ENCODE results near the gene TMEM204.

GRCh38 chr16:1551166-1551565, 17.7 kb downstream of the TMEM204 start:
- TF ChIP-seq CTCF (IDR thresholded peaks at IDR 0.05; ENCODE audit: low read depth, low read length) (no peak), EZH2phosphoT487 (IDR thresholded peaks at IDR 0.05; ENCODE audit: low read depth) (no peak)
